Gastrocnemius medialis (tissue), 4 donors: Measurements from ENCODE around the gene IL13RA2.

Experiments used
- POLR2A ChIP-seq, 2 donors: fragments of 450-650 bp; IDR thresholded peaks; one replicate each; pipeline ENCODE4 v1.6.1; 2017; ENCODE audit warnings: antibody characterized with exemption in 2 of 2, mild to moderate bottlenecking in 2 of 2, moderate library complexity in 2 of 2
- TF ChIP-seq, protein P1 (sequence below), 5 experiments: fragments of 450-650 bp in 3 of 5; fragments of 200-600 bp in 2 of 5; sonication (generic) in 2 of 5; IDR thresholded peaks in 4 of 5; conservative IDR thresholded peaks in 1 of 5; 1 replicate in 4 of 5; 2 replicates in 1 of 5; pipeline ENCODE4 v1.5.1; 2016 to 2019; ENCODE audit warnings: antibody characterized with exemption in 5 of 5, mild to moderate bottlenecking in 3 of 5, moderate library complexity in 3 of 5

DNA sequence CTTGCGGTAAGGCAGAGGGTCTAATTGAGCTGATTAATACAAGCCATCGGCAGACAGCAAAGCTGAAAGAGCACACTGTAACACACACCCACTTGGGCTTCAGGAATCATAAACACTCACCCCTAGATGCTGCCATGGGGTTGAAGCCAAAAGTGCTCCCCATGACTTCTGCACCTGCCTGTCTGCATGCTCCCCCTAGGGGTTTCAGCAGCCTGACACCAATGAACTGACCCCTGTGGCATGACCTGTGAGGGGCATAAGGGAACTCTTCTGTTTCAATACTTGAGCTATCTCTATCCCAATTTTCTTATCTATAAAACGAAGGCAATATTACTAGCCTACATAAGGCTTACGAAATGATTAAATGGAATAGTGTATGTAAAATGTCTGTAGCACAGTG lies 23.0 kb upstream of the IL13RA2 start:
- TF ChIP-seq, protein P1, sequence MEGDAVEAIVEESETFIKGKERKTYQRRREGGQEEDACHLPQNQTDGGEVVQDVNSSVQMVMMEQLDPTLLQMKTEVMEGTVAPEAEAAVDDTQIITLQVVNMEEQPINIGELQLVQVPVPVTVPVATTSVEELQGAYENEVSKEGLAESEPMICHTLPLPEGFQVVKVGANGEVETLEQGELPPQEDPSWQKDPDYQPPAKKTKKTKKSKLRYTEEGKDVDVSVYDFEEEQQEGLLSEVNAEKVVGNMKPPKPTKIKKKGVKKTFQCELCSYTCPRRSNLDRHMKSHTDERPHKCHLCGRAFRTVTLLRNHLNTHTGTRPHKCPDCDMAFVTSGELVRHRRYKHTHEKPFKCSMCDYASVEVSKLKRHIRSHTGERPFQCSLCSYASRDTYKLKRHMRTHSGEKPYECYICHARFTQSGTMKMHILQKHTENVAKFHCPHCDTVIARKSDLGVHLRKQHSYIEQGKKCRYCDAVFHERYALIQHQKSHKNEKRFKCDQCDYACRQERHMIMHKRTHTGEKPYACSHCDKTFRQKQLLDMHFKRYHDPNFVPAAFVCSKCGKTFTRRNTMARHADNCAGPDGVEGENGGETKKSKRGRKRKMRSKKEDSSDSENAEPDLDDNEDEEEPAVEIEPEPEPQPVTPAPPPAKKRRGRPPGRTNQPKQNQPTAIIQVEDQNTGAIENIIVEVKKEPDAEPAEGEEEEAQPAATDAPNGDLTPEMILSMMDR (IDR thresholded peaks at IDR 0.05 in 4 of 5, conservative IDR thresholded peaks at IDR 0.05 in 1 of 5) = no peak
- no peak for TF ChIP-seq POLR2A (IDR thresholded peaks at IDR 0.05)
